Glomerular visceral epithelial cell (primary cell): ENCODE data around the gene DGKB.
"Not testable (repeated sequence)": the region's sequence is repeated elsewhere in the genome, so short reads cannot be mapped to it uniquely, and the experiment has no call there.

Source experiments
- DNase-seq: peaks from one replicate; pipeline ENCODE4 v3.0.0-alpha.2; 2016; ENCODE audit errors: extremely low spot score

Gene DGKB

GRCh38 chr7:14583518-14583917 is 319.0 kb downstream of the DGKB start:
- no peak for DNase-seq

DNA sequence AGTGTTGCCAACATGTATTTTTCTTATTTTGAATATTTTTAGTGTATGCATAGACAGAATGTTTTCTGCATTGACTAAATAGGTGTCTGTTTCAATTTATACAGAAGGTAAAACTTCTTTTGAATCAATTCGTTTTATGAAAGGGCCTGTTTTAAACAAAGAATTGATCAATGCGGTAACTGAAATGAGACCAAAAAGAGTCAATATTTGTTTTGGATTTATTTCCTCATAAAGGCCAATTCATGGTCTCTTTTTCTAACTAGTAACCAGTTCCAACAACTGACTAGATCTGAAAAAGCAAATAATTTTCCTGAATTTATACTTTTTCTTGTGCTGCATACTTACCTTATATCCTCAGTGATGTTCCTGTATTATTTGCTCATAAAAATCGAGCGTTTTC is 320.5 kb downstream of the DGKB start:
- DNase-seq, result no peak

DNA sequence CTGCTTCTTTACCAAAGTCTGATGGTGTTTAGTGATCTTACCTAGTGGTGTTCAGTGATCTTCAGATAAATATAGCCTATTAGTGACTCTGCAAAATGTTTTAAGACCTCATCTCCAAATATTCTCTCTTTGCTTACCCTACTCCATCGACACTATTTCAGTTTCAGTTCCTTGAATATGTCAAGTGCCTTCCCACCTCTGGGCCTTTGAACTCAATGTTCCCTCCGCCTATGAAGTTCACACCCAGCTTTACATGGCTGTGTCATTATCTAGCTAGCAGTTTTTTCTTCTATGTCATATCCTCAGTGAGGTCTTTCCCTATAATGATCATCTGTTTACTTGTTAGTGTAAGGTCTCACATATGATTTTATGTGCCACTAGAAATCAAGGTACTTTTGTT is 322.6 kb downstream of the DGKB start:
- DNase-seq, result no peak

DNA sequence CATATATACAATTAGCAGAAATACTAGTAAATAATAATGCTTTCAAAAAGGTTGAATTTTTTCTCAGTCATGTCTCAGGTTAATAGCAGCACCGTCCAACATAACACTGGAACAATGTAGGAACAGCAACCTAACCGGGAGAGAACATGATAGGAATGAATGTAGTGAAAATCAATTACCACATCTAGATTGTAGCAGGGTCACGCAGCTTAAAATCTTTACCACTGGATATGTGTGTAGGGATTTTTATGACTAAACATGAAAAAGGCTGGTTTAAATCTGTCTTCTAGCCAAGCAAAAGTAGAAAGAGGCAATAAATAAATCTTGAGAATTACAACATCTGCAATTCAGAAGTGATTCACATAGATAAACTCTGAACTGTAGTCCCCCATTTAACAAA is 326.0 kb downstream of the DGKB start:
- no peak for DNase-seq

GRCh38 chr7:14570750-14571607 is 331.6 kb downstream of the DGKB start:
- DNase-seq, result no peak

- no peak for DNase-seq
These were observed 350.5 kb downstream of the DGKB start for GRCh38 chr7:14552060-14552459.

GRCh38 chr7:14551310-14551709 is 351.2 kb downstream of the DGKB start:
- DNase-seq, result no peak

DNA sequence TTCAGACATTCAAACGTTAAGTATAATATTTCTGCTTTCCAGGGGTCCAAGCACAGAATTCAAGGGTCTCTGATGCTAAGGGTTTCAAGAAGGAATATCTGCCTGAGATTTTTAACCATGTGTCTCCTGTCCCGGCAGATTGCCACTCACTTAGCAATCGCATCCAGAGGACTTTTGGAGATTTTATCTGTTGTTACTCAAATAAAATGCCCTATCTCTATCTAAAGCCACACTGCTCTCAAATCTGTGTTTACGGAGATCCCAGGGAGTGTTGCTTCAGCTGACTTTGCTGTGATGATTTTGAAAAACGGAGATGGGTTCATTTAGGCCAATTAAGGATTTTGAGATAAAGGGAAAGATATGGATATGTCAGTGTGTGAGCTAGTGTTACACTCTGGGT is 359.9 kb downstream of the DGKB start:
- DNase-seq, result no peak

GRCh38 chr7:14521183-14521582 is 381.4 kb downstream of the DGKB start:
- no peak for DNase-seq

DNA sequence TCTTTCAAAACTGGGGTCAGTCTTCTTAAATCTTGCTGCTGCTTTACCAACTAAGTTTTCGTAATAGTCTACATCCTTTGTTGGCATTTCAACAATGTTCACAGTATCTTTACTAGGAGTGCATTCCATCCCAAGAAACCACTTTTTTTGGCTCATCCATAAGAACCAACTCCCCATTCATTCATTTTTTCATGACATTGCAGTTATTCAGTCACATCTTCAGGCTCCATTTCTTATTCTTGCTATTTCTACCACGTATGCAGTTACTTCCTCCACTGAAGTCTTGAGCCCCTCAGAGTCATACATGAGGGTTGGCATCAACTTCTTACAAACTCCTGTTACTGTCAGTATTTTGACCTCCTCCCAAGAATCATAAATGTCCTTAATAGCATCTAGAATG is 392.3 kb downstream of the DGKB start:
- no peak for DNase-seq

DNA sequence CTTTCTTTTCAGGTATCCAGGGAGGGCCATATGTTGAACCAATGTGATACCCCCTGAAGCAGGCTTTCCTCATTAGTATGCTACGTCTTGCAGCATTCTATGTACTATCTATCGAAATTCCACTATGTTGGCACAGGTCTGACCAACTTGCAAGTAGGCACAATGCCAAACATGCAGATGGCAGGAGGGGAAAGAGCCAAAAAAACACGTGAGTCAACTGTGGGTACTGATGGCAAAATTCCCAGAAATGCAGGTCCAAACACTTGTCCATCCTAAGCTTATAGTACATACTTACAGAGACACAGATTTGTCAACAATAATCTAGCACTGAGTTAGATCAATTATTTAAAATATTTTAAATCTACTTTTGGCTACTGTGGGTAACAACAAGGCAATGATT is 394.9 kb downstream of the DGKB start:
- DNase-seq, result peak; percentile 96

DNA sequence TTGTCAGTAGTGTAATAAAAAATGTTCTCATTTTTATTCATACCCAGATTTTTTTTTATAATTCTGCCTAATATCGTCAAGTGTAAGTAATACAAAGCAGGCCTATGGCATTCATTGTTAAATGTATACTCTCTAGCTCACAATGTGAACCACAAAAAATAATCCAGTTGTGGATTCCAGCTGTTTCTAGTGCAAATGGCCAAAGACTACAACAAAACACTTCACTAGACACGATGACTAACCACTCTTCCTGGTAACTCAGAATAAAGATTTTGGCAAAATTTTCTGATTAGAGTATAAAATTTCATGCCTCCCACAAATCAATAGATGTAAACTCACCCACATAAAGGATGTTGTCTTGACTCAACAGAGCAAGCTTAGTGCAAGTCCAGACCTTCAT is 396.6 kb downstream of the DGKB start:
- DNase-seq, result no peak

DNA sequence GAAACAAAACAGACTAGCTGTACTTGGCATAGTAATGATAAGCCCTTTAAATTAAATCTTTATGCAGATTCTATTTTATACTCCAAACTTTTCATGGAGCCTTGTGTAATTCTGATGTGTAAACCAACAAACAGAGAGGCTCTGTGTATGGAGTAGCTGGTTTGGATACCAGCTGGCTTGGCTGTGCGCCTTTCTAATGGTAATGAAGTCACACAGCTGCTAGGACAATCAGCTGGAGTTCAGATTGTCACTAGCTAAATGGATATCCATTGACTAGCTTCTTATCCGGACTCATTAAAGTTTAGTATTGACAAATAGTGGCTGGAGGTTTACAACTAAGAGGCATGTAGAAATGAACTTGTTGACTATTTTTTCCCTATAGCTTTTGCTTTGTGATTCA is 398.4 kb downstream of the DGKB start:
- DNase-seq, result no peak

- no peak for DNase-seq
These were observed 398.9 kb downstream of the DGKB start for GRCh38 chr7:14503623-14504022.

DNA sequence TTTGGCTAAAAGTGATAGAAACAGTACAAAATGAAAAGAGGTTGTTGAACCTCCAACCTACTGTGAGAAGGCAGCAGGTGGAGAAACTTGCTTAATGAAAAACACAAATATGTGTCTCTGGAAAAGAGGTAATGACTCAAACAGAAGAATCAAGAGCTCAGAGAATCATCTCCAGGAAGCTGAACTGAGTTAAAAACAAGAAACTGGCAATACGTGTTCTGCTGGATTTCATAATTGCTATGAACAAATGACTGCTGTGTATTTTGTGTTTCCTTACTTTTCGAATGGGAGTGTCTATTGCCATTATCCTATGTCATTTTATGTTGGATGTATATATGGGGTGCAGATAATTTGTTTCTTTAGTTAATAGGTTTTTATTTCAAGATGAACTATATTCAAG is 401.1 kb downstream of the DGKB start:
- no peak for DNase-seq

DNA sequence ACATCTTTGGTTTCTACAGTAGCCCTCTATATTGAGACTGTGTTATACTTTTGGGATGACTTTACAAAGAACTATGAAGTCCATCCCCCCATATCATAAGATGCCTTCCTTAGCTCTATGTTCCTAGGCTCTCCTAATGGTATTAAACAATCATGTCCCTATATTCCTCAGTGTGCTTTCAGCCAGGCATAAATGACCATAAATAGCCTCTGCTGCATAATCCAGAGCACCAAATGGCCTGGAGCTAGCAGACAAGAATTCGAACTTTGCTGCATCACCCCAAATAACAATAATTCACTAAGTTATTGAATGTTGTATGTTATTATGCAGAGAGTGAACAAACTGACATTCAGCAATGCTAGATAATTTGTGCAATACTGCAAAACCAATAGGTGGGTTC is 405.2 kb downstream of the DGKB start:
- no peak for DNase-seq

GRCh38 chr7:14495633-14496032 is 406.9 kb downstream of the DGKB start:
- no peak for DNase-seq

DNA sequence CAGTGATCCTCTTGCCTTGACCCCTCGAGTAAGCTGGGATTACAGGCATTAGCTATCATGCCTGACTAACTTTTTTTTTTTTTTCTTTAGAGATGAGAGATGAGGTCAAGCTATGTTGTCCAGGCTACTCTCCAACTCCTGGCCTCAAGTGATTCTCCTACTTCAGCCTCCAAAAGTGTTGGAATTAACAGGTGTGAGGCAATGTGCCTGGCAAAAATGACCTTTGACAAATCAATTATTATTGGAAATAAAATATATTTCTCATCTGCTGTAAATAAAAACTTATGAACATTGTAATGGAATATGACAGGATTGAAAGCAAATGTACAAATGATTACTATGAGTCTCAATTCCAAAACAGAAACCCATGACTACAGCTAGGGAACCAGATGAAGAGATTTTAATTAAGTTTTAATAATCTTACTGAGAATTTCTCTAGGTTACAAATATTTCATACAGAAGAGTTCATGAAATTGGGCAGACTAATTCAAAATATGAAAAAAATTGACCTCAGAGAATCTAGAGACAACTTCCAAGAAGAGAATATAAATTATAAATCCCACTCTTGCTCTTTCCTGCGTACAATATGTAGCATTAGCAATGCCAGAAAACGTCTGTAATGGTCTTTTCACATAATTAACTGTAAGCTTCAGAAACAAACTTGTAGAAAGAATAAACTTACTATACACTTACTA is 414.7 kb downstream of the DGKB start:
- DNase-seq, result no peak

DNA sequence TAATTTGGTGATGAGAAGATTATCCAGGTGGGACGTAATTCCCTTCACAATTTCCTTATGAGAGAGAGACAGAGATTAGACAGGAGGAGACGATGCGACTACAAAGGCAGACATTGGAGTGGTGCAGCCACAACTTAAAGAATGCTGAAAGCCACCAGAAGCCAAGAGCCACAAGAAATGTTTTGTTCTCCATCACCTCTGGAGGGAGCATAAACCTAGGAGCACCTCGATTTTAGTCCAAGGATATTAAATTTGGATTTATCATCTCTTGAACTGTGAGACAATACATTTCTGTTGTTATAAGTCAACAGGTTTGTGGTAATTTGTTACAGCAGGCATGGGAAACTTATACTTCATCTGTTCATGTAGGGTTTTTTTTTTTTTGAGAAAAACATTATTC is 418.9 kb downstream of the DGKB start:
- DNase-seq, result no peak

DNA sequence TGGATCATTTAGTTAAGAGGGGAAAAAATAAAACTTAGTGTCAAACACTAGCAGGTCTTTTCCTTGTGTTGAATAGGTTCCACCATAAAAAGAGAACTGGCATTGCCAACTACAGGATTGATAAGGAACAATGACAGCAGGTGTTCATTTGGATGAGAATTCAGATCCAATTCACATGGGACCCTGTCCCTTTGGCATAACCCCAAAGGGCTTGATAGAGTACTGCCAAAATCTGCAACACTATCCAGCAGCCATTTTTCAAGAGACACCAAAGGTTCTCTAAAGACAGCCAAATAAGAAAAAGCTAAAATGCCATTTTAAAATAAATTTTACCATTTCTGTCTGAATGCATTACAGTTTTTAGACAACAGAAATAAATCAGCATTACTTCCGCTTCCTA is 422.3 kb downstream of the DGKB start:
- no peak for DNase-seq

DNA sequence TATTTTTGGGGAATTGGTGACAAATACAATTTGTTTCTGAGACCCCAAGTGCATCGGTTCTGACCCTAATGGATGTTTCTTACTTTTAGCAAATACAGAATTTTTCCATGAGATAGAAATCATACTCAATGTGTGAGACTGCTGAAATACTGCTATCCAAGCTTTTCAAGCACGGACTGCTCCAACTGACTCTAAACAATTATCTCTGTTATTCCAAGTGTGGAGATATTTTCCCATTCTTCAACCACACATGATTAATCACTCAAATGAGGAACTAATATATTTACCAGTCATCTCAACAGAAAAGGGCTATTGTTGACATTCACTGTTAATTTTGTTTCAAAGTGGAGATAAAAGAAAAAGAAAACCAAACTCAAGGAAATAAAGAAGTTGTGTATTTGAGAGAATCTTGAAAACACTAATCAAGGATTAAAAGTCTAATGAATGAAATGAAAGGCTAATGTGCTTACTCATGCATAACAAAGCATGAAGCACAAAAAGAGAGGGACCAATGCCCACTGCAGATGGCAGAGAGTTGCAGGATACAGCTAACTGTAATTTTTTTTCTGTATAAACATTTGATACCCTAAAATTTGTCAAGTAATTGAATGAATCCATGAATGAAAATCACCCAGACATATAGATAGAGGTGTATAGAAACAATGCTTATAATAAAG is 423.6 kb downstream of the DGKB start:
- DNase-seq, result no peak

- DNase-seq, result not testable (repeated sequence)
These were observed 440.8 kb downstream of the DGKB start for GRCh38 chr7:14461716-14462115.

DNA sequence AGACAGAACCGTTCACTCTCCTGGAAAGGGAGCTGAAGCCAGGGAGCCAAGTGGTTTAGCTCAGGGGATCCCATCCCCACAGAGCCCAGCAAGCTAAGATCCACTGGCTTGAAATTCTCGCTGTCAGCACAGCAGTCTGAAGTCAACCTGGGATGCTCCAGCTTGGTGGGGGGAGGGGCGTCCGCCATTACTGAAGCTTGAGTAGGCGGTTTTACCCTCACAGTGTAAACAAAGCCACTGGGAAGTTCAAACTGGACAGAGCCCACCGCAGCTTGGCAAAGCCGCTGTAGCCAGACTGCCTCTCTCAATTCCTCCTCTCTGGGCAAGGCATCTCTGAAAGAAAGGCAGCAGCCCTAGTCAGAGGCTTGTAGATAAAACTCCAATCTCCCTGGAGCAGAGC is 443.7 kb downstream of the DGKB start:
- not testable (repeated sequence) for DNase-seq
